A549 (cell line): ENCODE results near the gene C2orf74. TPM values are rescaled to one million over a fixed set of nuclear protein-coding genes. Genes with fewer than 3 reads are reported as not detected.

Experiments used
- ATAC-seq, 2 experiments: fragments of 200-7000 bp in 1 of 2; fragments of >200 bp in 1 of 2; cut with Nextera tagmentation in 1 of 2; cut with Tn5 transposase in 1 of 2; 3 replicates each; pipeline versions ENCODE4 v1.8.0 to v1.9.1; 2018 to 2020; ENCODE audit warnings: mild to moderate bottlenecking in 1 of 2, moderate library complexity in 1 of 2
- CTCF ChIA-PET: fragments of 300-600 bp; sonication (Branson Sonifier 250); formaldehyde crosslinking; extraction: SDS; loops from one replicate; lab custom pipeline; 2021; ENCODE audit warnings: antibody characterized with exemption, inconsistent platforms; lab: Yijun Ruan, JAX
- POLR2A ChIA-PET: fragments of 350-600 bp; formaldehyde crosslinking; extraction: SDS; loops from one replicate; lab custom pipeline; 2021; ENCODE audit warnings: antibody characterized with exemption, inconsistent platforms; lab: Yijun Ruan, JAX
- DNase-seq, 2 experiments: peaks; one replicate each; pipeline versions ENCODE4 v3.0.0 to v3.0.0-alpha.2; 2011 to 2016; ENCODE audit warnings: low read depth in 1 of 2, low spot score in 1 of 2
- FAIRE-seq: peaks from 2 replicates; lab custom pipeline; 2011; peaks lifted over from hg19 to GRCh38; lab: Jason Lieb, UNC
- H3K27ac ChIP-seq, 2 experiments: fragments of >200 bp; sonication (Bioruptor Twin); formaldehyde crosslinking; 3 replicates each; pipeline ENCODE4 v1.5.1; 2016 to 2017
- H3K4me1 ChIP-seq: fragments of >200 bp; sonication (Bioruptor Twin); formaldehyde crosslinking; 3 replicates; pipeline ENCODE4 v1.6.1; 2016
- H3K4me2 ChIP-seq: fragments of >200 bp; sonication (Bioruptor Twin); formaldehyde crosslinking; 3 replicates; pipeline ENCODE4 v1.6.1; 2016
- H3K4me3 ChIP-seq: fragments of >200 bp; sonication (Bioruptor Twin); formaldehyde crosslinking; 3 replicates; pipeline ENCODE4 v1.5.1; 2016
- H3K9me3 ChIP-seq: fragments of >200 bp; sonication (Bioruptor Twin); formaldehyde crosslinking; 3 replicates; pipeline ENCODE4 v1.6.1; 2016
- CEBPB ChIP-seq, 2 experiments: fragments of >200 bp in 1 of 2; sonication (Bioruptor Twin) in 1 of 2; formaldehyde crosslinking in 1 of 2; IDR thresholded peaks; 2 replicates each; pipeline ENCODE4 v1.6.1; 2012 to 2016
- CHD2 ChIP-seq: fragments of 150-350 bp; IDR thresholded peaks from 2 replicates; pipeline ENCODE4 v1.6.1; 2014; ENCODE audit warnings: low read length; ENCODE audit not compliant: partially characterized antibody
- EHMT2 ChIP-seq: fragments of 200-600 bp; sonication (generic); IDR thresholded peaks from 2 replicates; pipeline ENCODE4 v1.6.1; 2016; ENCODE audit warnings: antibody characterized with exemption, low read depth, mild to moderate bottlenecking, moderate library complexity
- EP300 ChIP-seq, 2 experiments: fragments of >200 bp; sonication (Bioruptor Twin); formaldehyde crosslinking; IDR thresholded peaks; 2 replicates in 1 of 2; 3 replicates in 1 of 2; pipeline ENCODE4 v1.6.1; 2016 to 2017
- ESRRA ChIP-seq: fragments of 150-350 bp; IDR thresholded peaks from 2 replicates; pipeline ENCODE4 v1.6.1; 2014; ENCODE audit warnings: mild to moderate bottlenecking, low read length, borderline replicate concordance
- FOSB ChIP-seq: fragments of 250-450 bp; sonication (Bioruptor Pico); IDR thresholded peaks from 2 replicates; pipeline ENCODE4 v1.5.0; 2020; ENCODE audit warnings: mild to moderate bottlenecking, moderate library complexity
- GATA3 ChIP-seq: IDR thresholded peaks from 2 replicates; pipeline ENCODE4 v1.6.1; 2012; ENCODE audit warnings: borderline replicate concordance
- HOXA7 ChIP-seq: fragments of 250-450 bp; sonication (Bioruptor Pico); IDR thresholded peaks from 2 replicates; pipeline ENCODE4 v1.5.0; 2020; ENCODE audit warnings: mild to moderate bottlenecking, moderate library complexity
- HOXB13 ChIP-seq: fragments of 250-450 bp; sonication (Bioruptor Pico); IDR thresholded peaks from 2 replicates; pipeline ENCODE4 v1.5.0; 2020; ENCODE audit warnings: low read depth, mild to moderate bottlenecking, moderate library complexity
- KDM1A ChIP-seq: fragments of 200-600 bp; sonication (generic); IDR thresholded peaks from 2 replicates; pipeline ENCODE4 v1.6.1; 2016; ENCODE audit warnings: low read depth, mild to moderate bottlenecking
- KDM5A ChIP-seq: fragments of 200-600 bp; sonication (generic); IDR thresholded peaks from 2 replicates; pipeline ENCODE4 v1.6.1; 2016; ENCODE audit warnings: antibody characterized with exemption, mild to moderate bottlenecking
- MAFK ChIP-seq: fragments of 450-650 bp; IDR thresholded peaks from 2 replicates; pipeline ENCODE4 v1.6.1; 2014; ENCODE audit not compliant: partially characterized antibody
- MYC ChIP-seq: IDR thresholded peaks from 2 replicates; pipeline ENCODE4 v1.6.1; 2012; ENCODE audit warnings: mild to moderate bottlenecking, inconsistent platforms, low read length, improper control_type of control experiment, borderline replicate concordance
- NFE2L2 ChIP-seq: fragments of 150-350 bp; conservative IDR thresholded peaks from 2 replicates; pipeline ENCODE4 v1.6.1; 2014; ENCODE audit warnings: low read length
- RAD21 ChIP-seq, 2 experiments: fragments of >200 bp in 1 of 2; sonication (Bioruptor Twin) in 1 of 2; formaldehyde crosslinking in 1 of 2; IDR thresholded peaks in 1 of 2; conservative IDR thresholded peaks in 1 of 2; 2 replicates in 1 of 2; 3 replicates in 1 of 2; pipeline ENCODE4 v1.6.1; 2012 to 2018; ENCODE audit warnings: inconsistent platforms in 1 of 2
- SMC3 ChIP-seq: fragments of >200 bp; sonication (Bioruptor Twin); formaldehyde crosslinking; IDR thresholded peaks from 3 replicates; pipeline ENCODE4 v1.6.1; 2018; ENCODE audit warnings: inconsistent platforms
- TFCP2L1 ChIP-seq: fragments of 250-450 bp; sonication (Bioruptor Pico); IDR thresholded peaks from 2 replicates; pipeline ENCODE4 v1.5.0; 2021; ENCODE audit warnings: mild to moderate bottlenecking
- ZFP36 ChIP-seq: fragments of 450-650 bp; IDR thresholded peaks from 2 replicates; pipeline ENCODE4 v1.6.1; 2014; ENCODE audit warnings: borderline replicate concordance; ENCODE audit not compliant: partially characterized antibody
- WGBS: methylation state at CpG from one replicate; pipeline ENCODE4 v1.1.6; 2017; ENCODE audit errors: missing lambda C conversion rate; 5-methylcytosine and 5-hydroxymethylcytosine counted together
- polyA plus RNA-seq, 4 experiments: library from polyadenylated mRNA; depleted of rRNA in 3 of 4; stranded (reverse); fragments of >200 nt; fragmentation: RNase III in 1 of 4; extraction: RNeasy Plus Mini Kit Qiagen cat#74134 plus additional on column Dnase treatment in 1 of 4; gene quantifications; 2 replicates in 3 of 4; 3 replicates in 1 of 4; pipeline ENCODE4 v1.2.3, GENCODE V29; 2011 to 2017
- TF ChIP-seq, protein P1 (sequence below): fragments of 450-650 bp; IDR thresholded peaks from 2 replicates; pipeline ENCODE4 v1.6.1; 2014; ENCODE audit warnings: antibody characterized with exemption
- TF ChIP-seq, protein P2 (sequence below): fragments of >200 bp; sonication (Bioruptor Twin); formaldehyde crosslinking; IDR thresholded peaks from 3 replicates; pipeline ENCODE4 v1.5.1; 2016
- TF ChIP-seq, protein P3 (sequence below): IDR thresholded peaks from 2 replicates; pipeline ENCODE4 v1.6.1; 2012
- TF ChIP-seq, protein P4 (sequence below): IDR thresholded peaks from 2 replicates; pipeline ENCODE4 v1.6.1; 2012; ENCODE audit warnings: low read depth, borderline replicate concordance

C2orf74 gene
- polyA plus RNA-seq, 2 of the 4 experiments (the other 2 are of a cell fraction), result 41.8 to 47.8 TPM

DNA sequence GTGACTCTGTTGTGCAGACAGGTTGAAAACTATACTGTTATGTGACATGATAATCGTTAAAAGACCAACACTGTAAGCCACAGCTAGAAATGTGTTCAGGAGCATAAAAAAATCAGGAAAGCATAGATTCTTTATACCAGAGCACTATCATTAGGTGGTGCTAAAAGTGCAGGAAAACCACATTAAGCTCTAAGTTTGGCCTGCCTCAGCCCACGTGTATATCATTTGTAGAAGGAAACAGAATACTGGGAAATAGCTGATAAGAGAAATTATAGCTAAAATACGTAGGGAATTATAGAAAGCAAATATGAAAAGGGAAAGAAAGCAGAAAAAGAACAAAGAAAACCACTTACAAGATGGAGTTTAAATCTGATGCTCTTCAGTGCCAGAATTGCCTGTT is 26.5 kb upstream of the C2orf74 start:
- ATAC-seq (peak; percentile 85 to 88), FAIRE-seq (no peak), DNase-seq (peak in 1 of 2 experiments; percentile 61)
- POLR2A ChIA-PET, result interaction anchor here (1.0 to 2.5 kb wide), 3 partner anchors 9 to 628 kb away, joined by 5 to 13 read pairs (median 6); no protein-coding TSS in a partner anchor
- WGBS, result 21% methylated on average over 3 of the region's 3 CpGs
- CTCF ChIA-PET, result interaction anchor here (0.6 to 3.1 kb wide), 25 partner anchors 9 to 1270 kb away, joined by 3 to 16 read pairs (median 3); partner anchors contain the start of gene FAM161A
- H3K4me1 ChIP-seq, result no peaks in the 10 kb centered on the region
- H3K27ac ChIP-seq, result no peak overlapping the region
- H3K4me2 ChIP-seq, result no peak overlapping the region
- TF ChIP-seq, protein P1, sequence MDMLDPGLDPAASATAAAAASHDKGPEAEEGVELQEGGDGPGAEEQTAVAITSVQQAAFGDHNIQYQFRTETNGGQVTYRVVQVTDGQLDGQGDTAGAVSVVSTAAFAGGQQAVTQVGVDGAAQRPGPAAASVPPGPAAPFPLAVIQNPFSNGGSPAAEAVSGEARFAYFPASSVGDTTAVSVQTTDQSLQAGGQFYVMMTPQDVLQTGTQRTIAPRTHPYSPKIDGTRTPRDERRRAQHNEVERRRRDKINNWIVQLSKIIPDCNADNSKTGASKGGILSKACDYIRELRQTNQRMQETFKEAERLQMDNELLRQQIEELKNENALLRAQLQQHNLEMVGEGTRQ, result no peak
- TF ChIP-seq, protein P2, sequence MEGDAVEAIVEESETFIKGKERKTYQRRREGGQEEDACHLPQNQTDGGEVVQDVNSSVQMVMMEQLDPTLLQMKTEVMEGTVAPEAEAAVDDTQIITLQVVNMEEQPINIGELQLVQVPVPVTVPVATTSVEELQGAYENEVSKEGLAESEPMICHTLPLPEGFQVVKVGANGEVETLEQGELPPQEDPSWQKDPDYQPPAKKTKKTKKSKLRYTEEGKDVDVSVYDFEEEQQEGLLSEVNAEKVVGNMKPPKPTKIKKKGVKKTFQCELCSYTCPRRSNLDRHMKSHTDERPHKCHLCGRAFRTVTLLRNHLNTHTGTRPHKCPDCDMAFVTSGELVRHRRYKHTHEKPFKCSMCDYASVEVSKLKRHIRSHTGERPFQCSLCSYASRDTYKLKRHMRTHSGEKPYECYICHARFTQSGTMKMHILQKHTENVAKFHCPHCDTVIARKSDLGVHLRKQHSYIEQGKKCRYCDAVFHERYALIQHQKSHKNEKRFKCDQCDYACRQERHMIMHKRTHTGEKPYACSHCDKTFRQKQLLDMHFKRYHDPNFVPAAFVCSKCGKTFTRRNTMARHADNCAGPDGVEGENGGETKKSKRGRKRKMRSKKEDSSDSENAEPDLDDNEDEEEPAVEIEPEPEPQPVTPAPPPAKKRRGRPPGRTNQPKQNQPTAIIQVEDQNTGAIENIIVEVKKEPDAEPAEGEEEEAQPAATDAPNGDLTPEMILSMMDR, result peak; percentile 69
- TF ChIP-seq RAD21 (conservative IDR thresholded peaks at IDR 0.05 in 1 of 2, IDR thresholded peaks at IDR 0.05 in 1 of 2), result peak; percentile 77 to 79
- TF ChIP-seq SMC3, result peak; percentile 45; the same call in 1 of the 3 replicates
- no peak for TF ChIP-seq KDM1A
- TF ChIP-seq, protein P3, sequence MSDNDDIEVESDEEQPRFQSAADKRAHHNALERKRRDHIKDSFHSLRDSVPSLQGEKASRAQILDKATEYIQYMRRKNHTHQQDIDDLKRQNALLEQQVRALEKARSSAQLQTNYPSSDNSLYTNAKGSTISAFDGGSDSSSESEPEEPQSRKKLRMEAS, result 0 out of 2 replicates have a peak, but pooled peaks have one; percentile 33
- H3K9me3 ChIP-seq, result no peaks in the 10 kb centered on the region
- H3K4me3 ChIP-seq, result no peak overlapping the region

DNA sequence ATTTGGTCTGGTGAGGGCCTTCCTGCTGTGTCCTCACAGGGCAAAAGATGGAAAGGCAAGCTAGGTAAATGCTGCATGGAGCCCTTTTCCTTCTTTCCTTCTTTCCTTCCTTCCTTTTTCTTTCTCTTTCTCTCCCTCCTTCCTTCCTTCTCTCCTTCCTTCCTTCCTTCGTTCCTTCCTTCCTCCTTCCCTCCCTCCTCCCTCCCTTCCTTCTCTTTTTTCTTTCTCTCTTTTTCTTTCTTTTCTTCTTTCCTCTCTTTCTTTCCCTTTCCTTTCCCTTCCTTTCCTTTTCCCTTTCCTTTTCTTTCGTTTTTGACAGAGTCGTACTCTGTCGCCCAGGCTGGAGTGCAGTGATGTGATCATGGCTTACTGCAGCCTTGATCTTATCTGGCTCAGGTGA is 23.1 kb upstream of the C2orf74 start:
- Histone ChIP-seq H3K4me2 (no peak overlapping the region), H3K27ac (no peak overlapping the region), H3K9me3 (no peaks in the 10 kb centered on the region), H3K4me3 (no peak overlapping the region), H3K4me1 (no peaks in the 10 kb centered on the region)
- ATAC-seq, result no peak
- 91% methylated on average over 4 of the region's 4 CpGs for WGBS
- no peak for DNase-seq
- FAIRE-seq, result no peak
- POLR2A ChIA-PET, result no interaction called here
- no peak for TF ChIP-seq KDM5A
- TF ChIP-seq NFE2L2, result no peak
- no peak for TF ChIP-seq CEBPB (IDR thresholded peaks at IDR 0.05)
- no peak for TF ChIP-seq CHD2
- no peak for TF ChIP-seq TFCP2L1
- TF ChIP-seq HOXB13 (CRISPR knock-in tag), result no peak
- no peak for TF ChIP-seq GATA3
- no peak for TF ChIP-seq ESRRA
- no peak for TF ChIP-seq ZFP36
- no peak for TF ChIP-seq MAFK
- TF ChIP-seq EP300 (IDR thresholded peaks at IDR 0.05), result no peak
- TF ChIP-seq, protein P4, sequence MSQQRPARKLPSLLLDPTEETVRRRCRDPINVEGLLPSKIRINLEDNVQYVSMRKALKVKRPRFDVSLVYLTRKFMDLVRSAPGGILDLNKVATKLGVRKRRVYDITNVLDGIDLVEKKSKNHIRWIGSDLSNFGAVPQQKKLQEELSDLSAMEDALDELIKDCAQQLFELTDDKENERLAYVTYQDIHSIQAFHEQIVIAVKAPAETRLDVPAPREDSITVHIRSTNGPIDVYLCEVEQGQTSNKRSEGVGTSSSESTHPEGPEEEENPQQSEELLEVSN, result no peak
- no peak for TF ChIP-seq MYC
- CTCF ChIA-PET, result interaction anchor here (0.6 kb wide), 1 partner anchor 29 kb away, joined by 3 read pairs; no protein-coding TSS in a partner anchor

DNA sequence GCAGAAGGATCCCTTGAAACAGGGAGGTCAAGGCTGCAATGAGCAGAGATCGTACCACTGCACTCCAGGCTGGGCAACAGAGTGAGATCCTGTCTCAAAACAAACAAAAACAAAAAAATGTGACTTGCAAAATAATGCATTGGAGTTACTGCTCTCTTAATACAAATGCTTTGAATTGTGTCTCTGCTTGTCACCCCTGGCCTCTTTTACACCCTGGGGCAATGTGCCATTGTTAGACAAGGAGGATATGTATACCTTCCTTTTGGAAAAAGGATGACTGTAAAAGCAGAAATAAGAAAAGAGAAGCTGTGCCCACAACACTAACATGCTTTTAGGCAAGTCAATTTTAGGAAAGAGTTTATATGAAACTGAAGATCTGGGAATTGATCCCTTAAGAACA is 20.8 kb upstream of the C2orf74 start:
- FAIRE-seq, result no peak
- POLR2A ChIA-PET, result no interaction called here
- no peak overlapping the region for H3K4me2 ChIP-seq
- no peaks in the 10 kb centered on the region for H3K4me1 ChIP-seq
- no peak overlapping the region for H3K27ac ChIP-seq
- DNase-seq, result no peak
- no peak for ATAC-seq
- CTCF ChIA-PET, result no interaction called here
- TF ChIP-seq HOXA7 (no peak), CEBPB (IDR thresholded peaks at IDR 0.05) (no peak), FOSB (no peak), KDM5A (no peak), GATA3 (no peak), KDM1A (no peak), NFE2L2 (no peak), CHD2 (no peak), EHMT2 (no peak)
- TF ChIP-seq, protein P2, result no peak
- H3K9me3 ChIP-seq, result no peaks in the 10 kb centered on the region
- H3K4me3 ChIP-seq, result no peak overlapping the region
- 86% methylated on average over 1 of the region's 1 CpG for WGBS
